Embryonic facial prominence (tissue), 1 donor: ENCODE measurements around the gene JARID2.

Source experiments
- DNase-seq: peaks from one replicate; pipeline ENCODE4 v3.0.0-alpha.2; 2016; ENCODE audit errors: extremely low spot score

JARID2 gene

GRCh38 chr6:15355683-15356099, 109.8 kb downstream of the JARID2 start:
- DNase-seq: no peak

- no peak for DNase-seq
These were observed 110.3 kb downstream of the JARID2 start for GRCh38 chr6:15356179-15356578.

GRCh38 chr6:15356937-15357336, 111.1 kb downstream of the JARID2 start:
- no peak for DNase-seq

- DNase-seq: no peak
These were observed 111.9 kb downstream of the JARID2 start for GRCh38 chr6:15357782-15358181.

GRCh38 chr6:15358579-15359327, 112.9 kb downstream of the JARID2 start:
- no peak for DNase-seq

- DNase-seq: no peak
These were observed 113.5 kb downstream of the JARID2 start for GRCh38 chr6:15359335-15359862.

- DNase-seq: no peak
These were observed 114.4 kb downstream of the JARID2 start for GRCh38 chr6:15360300-15360699.

- no peak for DNase-seq
These were observed 115.3 kb downstream of the JARID2 start for GRCh38 chr6:15361197-15361596.

- no peak for DNase-seq
These were observed 116.6 kb downstream of the JARID2 start for GRCh38 chr6:15362274-15363160.

- DNase-seq: no peak
These were observed 117.3 kb downstream of the JARID2 start for GRCh38 chr6:15363164-15363522.

GRCh38 chr6:15363523-15364400, 117.9 kb downstream of the JARID2 start:
- DNase-seq: no peak

GRCh38 chr6:15364401-15365037, 118.7 kb downstream of the JARID2 start:
- no peak for DNase-seq

- DNase-seq: peak; percentile 69
These were observed 119.4 kb downstream of the JARID2 start for GRCh38 chr6:15365273-15365687.

- no peak for DNase-seq
These were observed 120.2 kb downstream of the JARID2 start for GRCh38 chr6:15366003-15366535.

- no peak for DNase-seq
These were observed 121.0 kb downstream of the JARID2 start for GRCh38 chr6:15366879-15367278.

GRCh38 chr6:15368186-15368585, 122.3 kb downstream of the JARID2 start:
- no peak for DNase-seq

GRCh38 chr6:15368873-15369272, 123.0 kb downstream of the JARID2 start:
- no peak for DNase-seq

GRCh38 chr6:15369838-15370237, 124.0 kb downstream of the JARID2 start:
- no peak for DNase-seq

GRCh38 chr6:15370733-15371671, 125.1 kb downstream of the JARID2 start:
- DNase-seq: no peak

GRCh38 chr6:15372932-15373331, 127.1 kb downstream of the JARID2 start:
- DNase-seq: no peak
